Skeletal muscle satellite cell (primary cell): Measurements from ENCODE around the gene NT5C3A.

Source experiments
- H3K27me3 ChIP-seq: 2 replicates; pipeline ENCODE4 v1.7.0; 2013; ENCODE audit warnings: low read length; ENCODE audit not compliant: control insufficient read depth, insufficient read depth
- H3K36me3 ChIP-seq: 2 replicates; pipeline ENCODE4 v1.7.0; 2013; ENCODE audit warnings: mild to moderate bottlenecking, control low read depth, low read length; ENCODE audit not compliant: insufficient read depth
- H3K4me1 ChIP-seq: 2 replicates; pipeline ENCODE4 v1.7.0; 2013; ENCODE audit warnings: low read length; ENCODE audit not compliant: control insufficient read depth, insufficient read depth
- H3K4me2 ChIP-seq: 2 replicates; pipeline ENCODE4 v1.7.0; 2013; ENCODE audit warnings: mild to moderate bottlenecking, low read length
- H3K4me3 ChIP-seq: 2 replicates; pipeline ENCODE4 v1.7.0; 2013; ENCODE audit warnings: low read length
- H3K9ac ChIP-seq: 2 replicates; pipeline ENCODE4 v1.7.0; 2013; ENCODE audit warnings: mild to moderate bottlenecking, low read depth, low read length, moderate library complexity
- H3K9me3 ChIP-seq: replicated peaks from 2 replicates; pipeline ENCODE4 v1.7.0; 2013; ENCODE audit warnings: mild to moderate bottlenecking, control low read depth, low read length

The NT5C3A gene

DNA sequence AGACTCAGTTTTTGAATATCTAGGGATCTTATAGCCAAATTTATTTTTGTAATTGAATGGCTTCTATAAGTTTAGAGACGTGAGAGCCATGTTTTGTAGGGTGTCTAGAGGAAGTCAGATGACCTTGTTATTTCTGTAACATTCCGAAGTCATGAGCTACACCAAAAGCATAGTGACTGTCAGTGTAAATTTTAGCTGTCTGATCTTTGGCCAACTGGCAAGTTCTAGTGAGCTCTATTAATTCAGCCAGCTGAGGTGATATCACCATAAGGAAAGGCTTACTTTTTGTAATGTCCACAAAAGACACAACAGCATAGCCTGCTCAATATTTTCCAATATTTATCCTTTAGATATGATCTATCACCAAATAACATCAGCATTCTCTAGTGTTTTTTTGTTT is 9.9 kb upstream of the NT5C3A start:
- Histone ChIP-seq H3K9ac (no peak overlapping the region), H3K4me2 (no peak overlapping the region), H3K36me3 (no peaks in the 10 kb centered on the region), H3K27me3 (peaks cover 22% of the 10 kb centered on the region), H3K9me3 (no peaks in the 10 kb centered on the region), H3K4me1 (peaks cover 8% of the 10 kb centered on the region), H3K4me3 (no peak overlapping the region)

DNA sequence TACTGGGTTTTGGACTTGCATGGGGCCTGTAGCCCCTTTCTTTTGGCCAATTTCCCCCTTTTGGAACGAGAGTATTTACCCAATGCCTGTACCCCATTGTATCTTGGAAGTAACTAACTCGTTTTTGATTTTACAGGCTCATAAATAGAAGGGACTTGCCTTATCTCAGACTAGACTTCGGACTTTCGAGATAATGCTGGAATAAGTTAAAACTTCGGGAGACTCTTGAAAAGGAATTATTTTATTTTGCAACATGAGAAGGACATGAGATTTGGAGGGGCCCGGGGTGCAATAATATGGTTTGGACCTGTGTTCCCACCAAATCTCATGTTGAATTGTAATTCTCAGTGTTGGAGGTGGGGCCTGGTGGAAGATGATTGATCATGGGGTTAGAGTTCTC is 8.3 kb upstream of the NT5C3A start:
- no peaks in the 10 kb centered on the region for H3K9me3 ChIP-seq
- peaks cover 6% of the 10 kb centered on the region for H3K27me3 ChIP-seq
- H3K9ac ChIP-seq, result no peak overlapping the region
- no peaks in the 10 kb centered on the region for H3K36me3 ChIP-seq
- H3K4me3 ChIP-seq, result no peak overlapping the region
- H3K4me2 ChIP-seq, result no peak overlapping the region
- peaks cover 8% of the 10 kb centered on the region for H3K4me1 ChIP-seq

DNA sequence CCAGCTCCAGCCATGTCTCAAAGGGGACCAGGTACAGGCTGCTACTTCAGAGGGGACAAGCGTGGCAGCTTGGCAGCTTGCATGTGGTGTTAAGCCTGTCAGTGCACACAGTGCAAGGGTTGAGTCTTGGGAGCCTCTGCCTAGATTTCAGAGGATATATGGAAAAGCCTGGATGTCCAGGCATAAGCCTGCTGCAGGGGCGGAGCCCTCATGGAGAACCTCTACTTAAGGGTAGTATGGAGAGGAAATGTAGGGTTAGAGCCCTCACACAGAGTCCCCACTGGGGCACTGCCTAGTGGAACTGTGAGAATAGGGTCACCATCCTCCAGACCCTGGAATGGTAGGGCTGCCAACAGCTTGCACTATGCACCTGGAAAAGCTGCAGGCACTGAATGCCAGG is 7.7 kb upstream of the NT5C3A start:
- Histone ChIP-seq H3K4me3 (no peak overlapping the region), H3K9me3 (no peaks in the 10 kb centered on the region), H3K36me3 (no peaks in the 10 kb centered on the region), H3K27me3 (peaks cover under 1% of the 10 kb centered on the region), H3K4me1 (peaks cover 8% of the 10 kb centered on the region), H3K9ac (no peak overlapping the region), H3K4me2 (no peak overlapping the region)

DNA sequence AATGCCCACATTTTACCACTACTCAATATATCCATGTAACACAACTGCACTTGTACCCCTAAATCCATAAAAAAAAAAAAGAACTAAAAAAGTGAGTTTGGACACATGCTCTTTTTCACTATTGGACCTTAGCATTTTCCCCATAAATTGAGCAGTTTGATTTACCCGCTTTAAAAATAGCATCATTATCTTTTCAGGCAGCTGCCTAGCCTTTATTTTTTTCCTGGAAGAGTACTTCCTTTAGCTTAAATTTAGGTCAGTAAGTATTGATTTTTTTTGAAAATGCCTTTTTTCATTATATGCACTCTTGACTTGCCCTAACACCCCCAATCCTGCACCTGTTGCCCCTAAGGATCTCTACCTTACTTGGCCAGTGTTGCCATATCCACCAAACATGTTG is 5.3 kb upstream of the NT5C3A start:
- no peaks in the 10 kb centered on the region for H3K36me3 ChIP-seq
- no peak overlapping the region for H3K4me2 ChIP-seq
- no peak overlapping the region for H3K9ac ChIP-seq
- H3K4me3 ChIP-seq, result no peak overlapping the region
- peaks cover 8% of the 10 kb centered on the region for H3K4me1 ChIP-seq
- no peaks in the 10 kb centered on the region for H3K9me3 ChIP-seq
- no peaks in the 10 kb centered on the region for H3K27me3 ChIP-seq

DNA sequence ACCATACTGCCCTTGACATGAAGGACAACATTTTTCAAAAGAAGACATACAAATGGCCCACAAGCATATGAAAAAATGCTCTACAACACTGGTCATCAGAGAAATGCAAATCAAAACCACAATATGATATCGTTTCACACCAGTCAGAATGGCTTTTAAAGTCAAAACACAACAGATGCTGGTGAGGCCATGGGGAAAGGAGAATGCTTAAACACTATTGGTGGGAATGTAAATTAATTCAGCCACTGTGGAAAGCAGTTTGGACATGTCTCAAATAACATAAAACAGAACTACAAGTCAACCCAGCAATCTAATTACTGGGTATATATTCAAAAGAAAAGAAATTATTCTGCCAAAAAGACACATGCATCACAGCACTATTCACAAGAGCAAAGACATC is 4.2 kb upstream of the NT5C3A start:
- H3K9ac ChIP-seq, result no peak overlapping the region
- no peak overlapping the region for H3K4me2 ChIP-seq
- no peaks in the 10 kb centered on the region for H3K4me1 ChIP-seq
- H3K27me3 ChIP-seq, result no peaks in the 10 kb centered on the region
- H3K36me3 ChIP-seq, result no peaks in the 10 kb centered on the region
- no peaks in the 10 kb centered on the region for H3K9me3 ChIP-seq
- H3K4me3 ChIP-seq, result no peak overlapping the region

DNA sequence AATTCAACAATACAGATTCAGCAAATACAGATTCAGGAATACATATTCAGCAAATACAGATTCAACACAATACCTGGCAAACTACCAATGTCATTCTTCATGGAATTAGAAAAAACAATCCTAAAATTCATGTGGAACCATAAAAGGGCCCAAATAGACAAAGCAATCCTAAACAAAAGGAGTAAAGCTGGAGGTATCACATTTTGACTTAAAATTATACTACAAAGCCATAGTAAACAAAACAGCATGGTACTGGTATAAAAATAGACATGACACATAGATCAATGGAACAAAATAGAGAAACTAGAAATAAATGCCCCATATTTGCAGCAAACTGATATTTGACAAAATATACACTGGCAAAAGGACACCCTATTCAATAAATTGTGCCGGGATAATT is 3.4 kb upstream of the NT5C3A start:
- Histone ChIP-seq H3K9me3 (no peaks in the 10 kb centered on the region), H3K36me3 (no peaks in the 10 kb centered on the region), H3K4me2 (no peak overlapping the region), H3K27me3 (no peaks in the 10 kb centered on the region), H3K4me1 (peaks cover 4% of the 10 kb centered on the region), H3K9ac (no peak overlapping the region), H3K4me3 (no peak overlapping the region)

DNA sequence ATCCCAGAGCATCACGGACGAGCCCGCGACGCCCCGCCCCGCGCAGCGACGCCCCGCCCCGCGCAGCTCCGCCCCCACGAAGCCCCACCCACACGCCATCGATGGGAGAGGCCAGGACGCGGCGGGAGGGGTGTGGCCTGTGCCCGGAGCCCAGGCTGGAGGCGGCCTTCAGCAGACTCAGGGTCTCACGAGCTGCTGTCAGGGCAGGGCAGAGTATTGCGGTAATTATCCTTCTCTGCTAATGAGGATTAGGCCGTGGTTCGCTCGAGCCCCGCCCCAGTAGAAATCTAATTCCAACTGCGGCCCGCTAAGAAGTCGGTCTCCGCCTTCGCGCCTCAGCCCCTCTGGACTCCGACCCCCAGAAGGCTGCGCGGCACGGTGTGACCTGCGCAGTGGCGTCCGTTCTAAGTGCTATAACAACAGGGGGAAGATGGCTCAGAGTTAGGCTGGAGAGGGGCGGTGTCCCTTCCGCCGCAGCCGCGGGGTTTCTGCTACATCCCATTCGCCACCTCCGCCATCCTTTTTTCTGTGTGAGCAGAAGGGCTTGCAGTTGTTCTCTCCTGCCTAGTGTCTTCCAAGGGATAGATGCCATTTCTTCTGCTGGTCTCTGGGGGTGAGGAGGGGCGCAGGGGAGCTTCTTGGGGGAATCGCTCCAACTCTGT is 337 bp upstream of the NT5C3A start:
- H3K4me3 ChIP-seq, result peak overlapping the region; percentile 80
- no peaks in the 10 kb centered on the region for H3K27me3 ChIP-seq
- H3K9ac ChIP-seq, result peak overlapping the region; percentile 89
- H3K4me2 ChIP-seq, result peak overlapping the region; percentile 77
- no peaks in the 10 kb centered on the region for H3K9me3 ChIP-seq
- H3K4me1 ChIP-seq, result peaks cover 4% of the 10 kb centered on the region
- H3K36me3 ChIP-seq, result no peaks in the 10 kb centered on the region

DNA sequence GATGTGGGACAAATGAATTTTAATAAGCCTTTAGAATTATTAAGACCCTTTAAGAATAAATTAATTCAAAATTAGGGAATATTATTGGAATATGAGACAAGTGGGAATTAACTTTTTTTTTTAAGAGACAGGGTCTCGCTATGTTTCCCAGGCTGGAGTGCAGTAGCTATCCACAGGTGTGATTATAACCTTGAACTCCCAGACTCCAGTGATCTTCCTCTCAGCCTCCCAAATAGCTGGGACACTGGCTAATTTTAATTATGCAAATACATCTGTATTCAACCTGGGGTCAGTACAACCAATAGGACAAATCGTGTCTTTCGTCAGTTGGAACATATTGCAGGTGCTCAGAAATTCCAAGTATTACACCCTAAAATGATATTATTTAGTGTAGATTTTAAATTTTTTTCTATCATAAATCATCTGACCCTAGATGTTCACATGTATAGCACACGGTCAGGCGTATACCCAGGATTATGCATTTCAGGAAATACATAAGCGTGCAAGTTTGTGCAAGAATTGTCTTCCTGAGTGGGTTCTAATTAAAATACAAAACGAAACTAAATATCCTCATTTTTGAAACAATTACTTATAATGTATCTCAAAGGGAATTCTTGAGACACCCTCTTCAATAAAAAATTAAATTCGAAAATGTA is 1.2 kb downstream of the NT5C3A start:
- H3K36me3 ChIP-seq, result no peaks in the 10 kb centered on the region
- H3K9me3 ChIP-seq, result no peaks in the 10 kb centered on the region
- peak overlapping the region; percentile 89 for H3K9ac ChIP-seq
- peak overlapping the region; percentile 80 for H3K4me3 ChIP-seq
- peak overlapping the region; percentile 81 for H3K4me2 ChIP-seq
- H3K4me1 ChIP-seq, result peaks cover 4% of the 10 kb centered on the region
- no peaks in the 10 kb centered on the region for H3K27me3 ChIP-seq

DNA sequence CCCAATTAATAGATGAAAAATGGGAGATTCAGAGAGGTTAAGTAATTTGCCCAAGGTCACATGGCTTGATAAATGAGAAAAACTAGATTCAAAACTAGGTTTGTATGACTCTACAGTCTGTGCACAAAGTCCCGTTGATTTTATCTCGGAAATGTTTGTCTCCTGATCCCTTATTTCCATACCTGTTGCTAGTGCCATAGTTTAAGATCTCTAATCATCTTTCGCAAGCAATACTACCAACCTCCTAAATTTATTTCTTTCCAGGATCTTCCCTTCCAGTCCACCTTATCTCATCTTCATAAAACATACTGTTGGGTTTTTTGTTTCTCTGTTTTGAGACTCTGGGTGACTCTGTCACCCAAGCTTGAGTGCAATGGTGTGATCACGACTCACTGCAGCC is 2.9 kb downstream of the NT5C3A start:
- H3K4me3 ChIP-seq, result no peak overlapping the region

DNA sequence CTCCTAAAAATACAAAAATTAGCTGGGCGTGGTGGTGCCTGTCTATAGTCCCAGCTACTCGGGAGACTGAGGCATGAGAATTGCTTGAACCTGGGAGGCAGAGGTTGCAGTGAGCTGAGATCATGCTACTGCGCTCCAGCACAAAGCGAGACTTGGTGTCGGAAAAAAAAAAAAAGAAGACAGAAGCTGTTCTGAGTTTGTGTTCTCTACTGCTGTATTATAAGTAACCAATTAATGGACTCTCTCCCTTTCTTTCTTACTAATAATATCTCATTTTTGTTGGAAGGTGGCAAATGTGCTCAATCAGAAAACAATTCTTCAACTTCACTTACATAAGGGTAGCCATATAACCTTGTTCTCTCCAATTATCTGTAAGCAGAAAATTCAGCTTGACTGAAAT is 7.4 kb downstream of the NT5C3A start:
- no peak overlapping the region for H3K4me3 ChIP-seq
- no peak overlapping the region for H3K4me2 ChIP-seq
- no peaks in the 10 kb centered on the region for H3K27me3 ChIP-seq

More for the DNA sequence above, 2.9 kb downstream of the NT5C3A start:
- Histone ChIP-seq H3K9ac (no peak overlapping the region), H3K4me1 (peaks cover 4% of the 10 kb centered on the region), H3K4me2 (no peak overlapping the region), H3K27me3 (no peaks in the 10 kb centered on the region), H3K9me3 (no peaks in the 10 kb centered on the region), H3K36me3 (no peaks in the 10 kb centered on the region)

DNA sequence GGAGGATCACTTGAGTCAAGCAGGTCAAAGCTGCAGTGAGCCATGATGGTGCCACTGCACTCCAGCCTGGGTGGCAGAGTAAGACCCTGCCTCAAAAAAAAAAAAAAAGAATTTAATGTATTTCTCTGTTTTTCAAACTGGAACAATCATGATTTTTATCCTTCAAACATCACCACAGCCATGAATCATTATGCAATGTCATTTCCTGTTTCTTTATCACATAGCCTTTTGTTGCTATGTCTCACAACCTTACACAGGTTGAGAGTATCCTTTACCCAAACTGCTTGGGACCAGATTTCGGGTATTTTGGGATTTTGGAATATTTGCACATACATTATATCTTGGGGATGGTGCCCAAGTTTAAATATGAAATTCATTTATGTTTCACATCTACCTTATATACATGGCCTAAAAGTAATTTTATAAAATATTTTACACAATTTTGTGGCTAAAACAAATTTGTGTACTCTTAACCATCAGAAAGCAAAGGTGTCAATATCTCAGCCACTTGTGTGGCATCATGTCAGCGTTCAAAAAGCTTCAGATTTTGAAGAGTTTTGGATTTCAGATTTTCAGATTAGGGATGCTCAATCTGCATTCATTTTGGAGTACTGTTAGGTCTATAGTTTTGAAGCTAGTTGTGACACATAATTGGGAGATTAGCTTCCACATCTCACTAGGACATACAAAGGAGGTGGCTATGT is 8.2 kb downstream of the NT5C3A start:
- Histone ChIP-seq H3K36me3 (no peaks in the 10 kb centered on the region), H3K27me3 (no peaks in the 10 kb centered on the region), H3K4me2 (no peak overlapping the region), H3K4me1 (peaks cover 11% of the 10 kb centered on the region), H3K9ac (no peak overlapping the region), H3K9me3 (no peaks in the 10 kb centered on the region), H3K4me3 (no peak overlapping the region)

More for the DNA sequence above, 7.4 kb downstream of the NT5C3A start:
- H3K9ac ChIP-seq, result no peak overlapping the region
- H3K9me3 ChIP-seq, result no peaks in the 10 kb centered on the region
- peaks cover 11% of the 10 kb centered on the region for H3K4me1 ChIP-seq
- no peaks in the 10 kb centered on the region for H3K36me3 ChIP-seq
